Caco-2 (cell line): ENCODE results near the gene PRRG2. TPM values are rescaled to one million over a fixed set of nuclear protein-coding genes. Genes with fewer than 3 reads are reported as not detected.
A peak's percentile ranks its signal among the peaks of the same experiment; 100 is the strongest.

ENCODE experiments used
- Bru-seq: library from RNA; stranded (reverse); fragments of 400-500 nt; gene quantifications from one replicate; lab custom pipeline; 2021; lab: Mats Ljungman, UMichigan
- BruChase-seq, 2 experiments: library from RNA; stranded (reverse); fragments of 400-500 nt; gene quantifications; one replicate each; lab custom pipeline; 2021; lab: Mats Ljungman, UMichigan
- BruUV-seq: library from RNA; stranded (reverse); fragments of 400-500 nt; replicated peaks from 2 replicates; lab custom pipeline; 2021; lab: Mats Ljungman, UMichigan
- CTCF ChIA-PET: fragments of 300-600 bp; sonication (Branson Sonifier 250); formaldehyde crosslinking; loops from one replicate; lab custom pipeline; 2022; ENCODE audit warnings: antibody characterized with exemption; lab: Charles Lee
- POLR2A ChIA-PET: fragments of 300-600 bp; sonication (Branson Sonifier 250); formaldehyde crosslinking; loops from one replicate; lab custom pipeline; 2022; ENCODE audit warnings: antibody characterized with exemption; lab: Charles Lee
- DNase-seq, 2 experiments: peaks; one replicate each; pipeline versions ENCODE4 v3.0.0 to v3.0.0-alpha.2; 2020 to 2022
- H3K27me3 ChIP-seq: replicated peaks from 2 replicates; pipeline ENCODE4 v1.6.0; 2011; ENCODE audit warnings: low read length; ENCODE audit not compliant: control insufficient read depth, insufficient read depth
- H3K36me3 ChIP-seq: 2 replicates; pipeline ENCODE4 v1.5.1; 2011; ENCODE audit warnings: low read length; ENCODE audit not compliant: control insufficient read depth, insufficient read depth
- H3K4me1 ChIP-seq: fragments of 250-450 bp; sonication (Bioruptor Pico); 2 replicates; pipeline ENCODE4 v1.5.1; 2020; ENCODE audit warnings: mild to moderate bottlenecking
- H3K4me3 ChIP-seq: 2 replicates; pipeline ENCODE4 v1.5.1; 2011; ENCODE audit warnings: low read depth, mild to moderate bottlenecking, control low read depth, low read length
- H3K9me3 ChIP-seq: fragments of 250-450 bp; sonication (Bioruptor Pico); 2 replicates; pipeline ENCODE4 v1.5.1; 2020; ENCODE audit warnings: mild to moderate bottlenecking, moderate library complexity
- H3K27ac Mint-ChIP-seq: one replicate; pipeline ENCODE4 v1.8.0; 2022; ENCODE audit warnings: mixed read lengths; ENCODE audit not compliant: unreplicated experiment
- H3K27me3 Mint-ChIP-seq: one replicate; pipeline ENCODE4 v1.8.0; 2022; ENCODE audit warnings: mixed read lengths; ENCODE audit not compliant: insufficient read depth, unreplicated experiment
- H3K36me3 Mint-ChIP-seq: one replicate; pipeline ENCODE4 v1.8.0; 2022; ENCODE audit warnings: mild to moderate bottlenecking, mixed read lengths; ENCODE audit not compliant: insufficient read depth, unreplicated experiment
- H3K4me1 Mint-ChIP-seq: one replicate; pipeline ENCODE4 v1.8.0; 2022; ENCODE audit warnings: low read depth, mixed read lengths; ENCODE audit not compliant: unreplicated experiment
- H3K4me3 Mint-ChIP-seq: one replicate; pipeline ENCODE4 v1.8.0; 2022; ENCODE audit warnings: mild to moderate bottlenecking, moderate library complexity, mixed read lengths; ENCODE audit not compliant: unreplicated experiment
- H3K9me3 Mint-ChIP-seq: one replicate; pipeline ENCODE4 v1.8.0; 2022; ENCODE audit warnings: mixed read lengths; ENCODE audit not compliant: unreplicated experiment
- CTCF ChIP-seq, 2 experiments: fragments of 200-600 bp in 1 of 2; IDR thresholded peaks; 1 replicate in 1 of 2; 2 replicates in 1 of 2; pipeline versions ENCODE4 v1.5.1 to v1.8.0; 2011 to 2022; ENCODE audit warnings: antibody characterized with exemption in 1 of 2, control low read depth in 1 of 2, inconsistent platforms in 1 of 2, low read depth in 1 of 2, low read length in 1 of 2, mild to moderate bottlenecking in 1 of 2, moderate library complexity in 1 of 2; ENCODE audit not compliant: insufficient read depth in 1 of 2, severe bottlenecking in 1 of 2, unreplicated experiment in 1 of 2
- intact Hi-C: fragments of 100-400 bp; cut with micrococcal nuclease; formaldehyde crosslinking; loops from one replicate; pipeline ENCODE4 v1.10.0; 2022; ENCODE audit not compliant: unreplicated experiment
- long read RNA-seq: library from polyadenylated mRNA; stranded (forward); transcript quantifications from one replicate; pipeline ENCODE4 v2.0.0, GENCODE V29; 2022
- total RNA-seq: library from RNA; stranded (reverse); gene quantifications from 2 replicates; pipeline ENCODE4 v1.2.3, GENCODE V29; 2022

The PRRG2 gene
- total RNA-seq: 7.7 and 8.4 TPM in 2 replicates
- Bru-seq, nascent RNA: percentile 42 among the genes with signal in this experiment
- percentile 48 among the genes with signal in this experiment for BruChase-seq, experiment 1, labeled RNA remaining after a 2-hour chase
- percentile 51 among the genes with signal in this experiment for BruChase-seq, experiment 2, labeled RNA remaining after a 6-hour chase
- long read RNA-seq, partial matches to known transcripts: 1 of 3 reads
- long read RNA-seq, other reads (novel, unspliced or antisense): 0 of 3 reads

GRCh38 chr19:49581007-49581508 lies at the start of gene PRRG2:
Gene PRRG2 (plus strand): TSS chr19:49581316. CDS start chr19:49583220, 1,904 bp downstream.
- peak; percentile 57 to 73 for DNase-seq
- no peaks in the 10 kb centered on the region for H3K9me3 Mint-ChIP-seq

GRCh38 chr19:49533551-49534488 lies 47.3 kb upstream of the PRRG2 start:
- Histone ChIP-seq H3K4me3 (no peak overlapping the region), H3K4me1 (no peaks in the 10 kb centered on the region), H3K36me3 (peaks cover 5% of the 10 kb centered on the region), H3K27me3 (no peaks in the 10 kb centered on the region), H3K9me3 (no peaks in the 10 kb centered on the region)
- no peak overlapping the region for H3K27ac Mint-ChIP-seq
- no TSS peak for BruUV-seq
- H3K27me3 Mint-ChIP-seq: no peaks in the 10 kb centered on the region
- no peaks in the 10 kb centered on the region for H3K9me3 Mint-ChIP-seq
- H3K4me1 Mint-ChIP-seq: peaks cover 7% of the 10 kb centered on the region
- intact Hi-C loops: no loop called here
- TF ChIP-seq CTCF (IDR thresholded peaks at IDR 0.05; ENCODE audit: insufficient read depth in 1 of 2, low read depth in 1 of 2, low read length in 1 of 2, severe bottlenecking in 1 of 2, unreplicated experiment in 1 of 2): no peak
- H3K4me3 Mint-ChIP-seq: peak overlapping the region; percentile 34
- DNase-seq: no peak
- peaks cover 41% of the 10 kb centered on the region for H3K36me3 Mint-ChIP-seq
- ChIA-PET POLR2A (interaction anchor here (0.6 kb wide), 1 partner anchor 692 kb away, joined by 8 read pairs; no protein-coding TSS in a partner anchor), CTCF (no interaction called here)

More at GRCh38 chr19:49581007-49581508, at the start of gene PRRG2:
- ChIA-PET POLR2A (interaction anchor here (0.6 to 2.7 kb wide), 14 partner anchors 9 to 128 kb away, joined by 3 to 34 read pairs (median 8); partner anchors contain the start of genes ALDH16A1, FCGRT, PRMT1 and RPS11), CTCF (interaction anchor here (0.9 to 2.5 kb wide), 6 partner anchors 10 to 102 kb away, joined by 3 to 16 read pairs (median 7); partner anchors contain the start of genes PRMT1 and RRAS)
- no peaks in the 10 kb centered on the region for H3K36me3 ChIP-seq
- peak within 1 kb of the TSS; percentile 93 for H3K27ac Mint-ChIP-seq
- no peak for TF ChIP-seq CTCF (IDR thresholded peaks at IDR 0.05; ENCODE audit: insufficient read depth in 1 of 2, low read depth in 1 of 2, low read length in 1 of 2, severe bottlenecking in 1 of 2, unreplicated experiment in 1 of 2)
- no peaks in the 10 kb centered on the region for H3K9me3 ChIP-seq
- H3K4me1 Mint-ChIP-seq: no peaks in the 10 kb centered on the region
- peak within 1 kb of the TSS; percentile 99 for H3K4me3 ChIP-seq
- no peaks in the 10 kb centered on the region for H3K27me3 Mint-ChIP-seq
- H3K27me3 ChIP-seq: no peaks in the 10 kb centered on the region
- H3K4me1 ChIP-seq: 0 out of 2 replicates have a peak, but pooled peaks cover 4% of the 10 kb centered on the region
- intact Hi-C loops: no loop called here
- BruUV-seq: no TSS peak
- H3K36me3 Mint-ChIP-seq: peaks cover 19% of the 10 kb centered on the region
- H3K4me3 Mint-ChIP-seq: peak within 1 kb of the TSS; percentile 95
